ENCODE data around the gene SSH2.

DNA sequence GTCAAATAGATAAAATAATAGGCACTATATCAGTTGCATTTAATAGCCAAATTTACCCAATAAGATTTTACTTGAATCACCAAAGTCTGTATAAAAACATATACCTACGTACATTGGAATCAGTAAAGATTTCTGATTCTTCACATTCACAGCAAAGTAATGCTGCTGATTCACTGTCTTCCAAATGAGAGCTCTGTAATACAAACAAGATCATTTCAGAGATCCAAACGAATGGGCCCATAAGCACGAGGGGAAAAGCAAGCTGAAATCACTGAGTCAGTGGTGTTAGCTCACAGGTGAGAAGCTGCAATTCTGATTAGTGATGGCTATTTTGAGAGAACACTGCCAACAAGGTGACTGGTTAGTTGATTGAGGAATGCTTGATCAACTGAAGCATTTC, 81.3 kb downstream of the SSH2 start:
- TF ChIP-seq GATA2 (IDR thresholded peaks at IDR 0.05; ENCODE audit: low read depth, low read length) (no peak), GATA3 (IDR thresholded peaks at IDR 0.05; ENCODE audit: low read depth, low read length) (no peak)
